Activated T-helper 1 cell treated with anti-CD3 and anti-CD28 coated beads, Interleukin-12 subunit alpha, Interleukin-12 subunit beta, Interleukin-2, Interleukin-4 antibody, amounts not matched to agents 30 ng/mL and 10 ng/mL and 1 ng/mL, durations not matched to agents 14 hours and 24 hours and 36 hours (primary cell): ENCODE data around the gene SLC19A3. TPM values are rescaled to one million over a fixed set of nuclear protein-coding genes. Genes with fewer than 3 reads are reported as not detected.
"Not testable (repeated sequence)": the region's sequence is repeated elsewhere in the genome, so short reads cannot be mapped to it uniquely, and the experiment has no call there.

ENCODE experiments used
- DNase-seq: peaks from one replicate; pipeline ENCODE4 v3.0.0; 2021; ENCODE audit warnings: low spot score
- H3K27ac Mint-ChIP-seq: one replicate; pipeline ENCODE4 v1.8.0; 2021; ENCODE audit warnings: mild to moderate bottlenecking, mixed read lengths
- H3K27me3 Mint-ChIP-seq: one replicate; pipeline ENCODE4 v1.8.0; 2022; ENCODE audit warnings: mild to moderate bottlenecking, moderate library complexity, mixed read lengths; ENCODE audit not compliant: insufficient read depth
- H3K36me3 Mint-ChIP-seq: one replicate; pipeline ENCODE4 v1.8.0; 2021; ENCODE audit warnings: low read depth, mixed read lengths
- H3K4me1 Mint-ChIP-seq: one replicate; pipeline ENCODE4 v1.8.0; 2021; ENCODE audit warnings: low read depth, mixed read lengths
- H3K4me3 Mint-ChIP-seq: one replicate; pipeline ENCODE4 v1.8.0; 2021; ENCODE audit warnings: mild to moderate bottlenecking, moderate library complexity, mixed read lengths
- H3K9me3 Mint-ChIP-seq: one replicate; pipeline ENCODE4 v1.8.0; 2021; ENCODE audit warnings: mixed read lengths
- intact Hi-C: fragments of 100-400 bp; cut with micrococcal nuclease; formaldehyde crosslinking; loops from one replicate; pipeline ENCODE4 v1.15.1; 2024
- total RNA-seq: library from RNA; stranded (reverse); gene quantifications from 2 replicates; pipeline ENCODE4 v1.2.3, GENCODE V29; 2022

SLC19A3 gene
- total RNA-seq, 1 donor from 2014 or later, result not detected

DNA sequence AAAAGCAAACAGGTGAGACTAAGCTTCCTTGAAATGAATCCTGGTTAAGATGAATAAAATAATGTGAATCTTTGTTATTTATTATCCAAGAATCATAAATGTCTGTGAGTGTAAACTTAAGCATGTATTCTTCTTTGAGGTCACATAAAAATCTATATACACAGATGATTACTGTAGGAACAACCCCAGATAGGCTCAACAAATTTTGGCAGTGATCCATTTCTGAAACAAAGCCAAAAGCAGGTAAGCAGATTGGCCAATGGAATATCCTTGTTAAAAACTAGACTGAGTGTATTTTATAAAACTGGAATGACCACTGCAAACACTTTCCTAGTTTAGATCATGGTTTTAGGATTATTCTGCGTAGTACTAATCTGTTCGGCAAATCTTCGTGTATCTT lies 39.9 kb downstream of the SLC19A3 start:
- Mint-ChIP-seq H3K27me3 (peaks cover 6% of the 10 kb centered on the region), H3K4me1 (no peaks in the 10 kb centered on the region), H3K9me3 (no peaks in the 10 kb centered on the region), H3K4me3 (no peak overlapping the region), H3K27ac (no peak overlapping the region), H3K36me3 (no peaks in the 10 kb centered on the region)
- intact Hi-C loops, result no loop called here
- no peak for DNase-seq

DNA sequence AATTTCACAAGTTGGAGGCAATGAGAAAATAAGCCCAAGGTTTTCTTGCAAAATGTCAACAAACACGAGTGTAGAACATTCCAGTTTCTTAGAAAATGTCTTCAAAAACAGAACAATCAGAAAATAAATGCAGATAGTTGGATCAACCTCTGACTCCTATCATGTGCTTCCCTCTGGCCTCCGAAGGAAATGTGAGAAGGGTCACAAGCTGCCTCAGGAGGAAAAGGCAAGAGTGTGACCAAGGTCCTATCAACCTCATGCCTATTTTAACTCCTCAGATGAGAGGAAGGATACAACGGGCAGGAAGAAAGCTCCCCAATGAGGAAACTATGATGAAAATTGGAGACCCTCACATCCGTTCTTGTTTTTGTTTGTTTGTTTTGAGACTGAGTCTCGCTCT lies 43.3 kb downstream of the SLC19A3 start:
- intact Hi-C loops, result no loop called here
- DNase-seq, result no peak
- H3K4me3 Mint-ChIP-seq, result no peak overlapping the region
- H3K9me3 Mint-ChIP-seq, result no peaks in the 10 kb centered on the region
- H3K27me3 Mint-ChIP-seq, result peaks cover 6% of the 10 kb centered on the region
- no peaks in the 10 kb centered on the region for H3K36me3 Mint-ChIP-seq
- H3K4me1 Mint-ChIP-seq, result no peaks in the 10 kb centered on the region
- H3K27ac Mint-ChIP-seq, result no peak overlapping the region

- H3K27ac Mint-ChIP-seq, H3K27me3 Mint-ChIP-seq, H3K36me3 Mint-ChIP-seq, H3K4me1 Mint-ChIP-seq, H3K4me3 Mint-ChIP-seq, H3K9me3 Mint-ChIP-seq, intact Hi-C loops, DNase-seq: not testable (repeated sequence)
Measured at GRCh38 chr2:227673620-227674019, 44.2 kb downstream of the SLC19A3 start.

DNA sequence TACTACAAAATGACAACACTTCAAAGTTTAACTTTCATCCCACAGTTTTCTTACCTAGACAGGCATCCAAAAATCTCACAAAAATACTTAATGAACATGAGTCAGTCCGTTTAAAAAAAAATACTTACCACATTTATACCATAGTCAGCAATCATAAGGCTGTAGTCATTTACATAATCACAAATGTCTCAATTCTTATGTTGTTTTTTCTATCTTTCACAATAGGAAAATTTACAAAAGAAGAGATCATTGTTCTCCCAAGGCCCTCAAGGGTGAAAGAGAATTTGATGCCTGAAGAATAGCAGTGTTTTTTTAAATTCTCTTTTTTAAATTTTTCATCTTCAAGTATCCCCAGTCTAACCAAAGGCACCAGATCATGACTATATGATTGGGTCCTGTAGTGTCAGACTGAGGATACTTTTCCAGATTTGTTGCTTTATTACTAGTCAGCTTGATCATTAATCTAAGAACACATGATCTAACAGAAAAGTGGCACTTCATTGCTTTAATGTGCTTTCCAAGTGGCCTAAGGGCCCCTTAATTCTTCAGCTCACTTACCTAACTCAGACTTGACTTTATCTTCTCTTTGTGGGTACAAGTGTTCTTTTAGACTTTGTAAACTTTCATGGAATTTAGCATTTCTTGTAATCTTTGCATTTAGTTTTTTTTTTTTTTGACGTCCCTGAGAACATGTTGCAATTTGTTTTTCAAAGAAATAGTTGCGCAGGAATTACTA lies 46.5 kb downstream of the SLC19A3 start:
- Mint-ChIP-seq H3K4me1 (no peaks in the 10 kb centered on the region), H3K9me3 (no peaks in the 10 kb centered on the region), H3K4me3 (no peak overlapping the region), H3K27ac (no peak overlapping the region), H3K27me3 (peaks cover 4% of the 10 kb centered on the region), H3K36me3 (no peaks in the 10 kb centered on the region)
- DNase-seq, result no peak
- intact Hi-C loops, result no loop called here

- H3K36me3 Mint-ChIP-seq, H3K4me1 Mint-ChIP-seq, DNase-seq, H3K4me3 Mint-ChIP-seq, H3K27me3 Mint-ChIP-seq, H3K27ac Mint-ChIP-seq, intact Hi-C loops, H3K9me3 Mint-ChIP-seq: not testable (repeated sequence)
Measured at GRCh38 chr2:227666631-227667170, 51.1 kb downstream of the SLC19A3 start, which contains the start of gene SCYGR5. TSS of gene SCYGR5 (plus strand) at chr2:227666804. CDS start at chr2:227666804, 0 bp downstream.

DNA sequence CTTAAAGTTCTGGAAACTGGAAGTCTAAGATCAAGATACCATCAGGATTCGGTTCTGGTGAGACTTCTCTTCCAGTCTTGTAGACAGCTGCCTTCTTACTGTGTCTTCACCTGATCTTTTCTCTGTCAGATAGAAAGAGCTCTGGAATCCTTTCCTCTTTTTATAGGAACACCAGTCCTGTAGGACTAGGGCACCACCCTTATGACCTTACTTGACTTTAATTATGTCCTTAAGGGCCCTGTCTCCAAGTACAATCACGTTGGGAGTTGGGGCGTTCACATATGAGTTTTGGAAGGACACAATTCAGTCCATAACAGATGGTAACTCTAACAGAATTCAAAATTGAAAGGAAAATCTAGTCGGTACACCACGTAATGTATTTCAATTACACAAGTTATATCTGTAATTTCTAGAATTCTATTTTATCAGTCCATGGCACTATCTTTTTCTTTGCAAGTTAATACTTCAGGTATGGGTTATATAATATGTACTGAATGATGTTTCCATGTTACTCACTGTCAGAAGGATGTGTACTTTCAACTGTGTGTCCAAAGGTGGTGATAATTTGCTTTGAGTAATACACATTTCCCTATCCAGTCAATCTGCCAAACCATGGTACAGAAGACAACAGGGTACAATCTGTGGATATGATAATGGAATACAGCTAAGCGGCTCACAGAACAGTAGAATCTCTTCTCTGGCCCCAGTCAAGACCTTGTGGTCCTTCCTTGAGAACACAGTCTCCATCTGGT lies 52.5 kb downstream of the SLC19A3 start:
- H3K4me1 Mint-ChIP-seq, result no peaks in the 10 kb centered on the region
- H3K4me3 Mint-ChIP-seq, result no peak overlapping the region
- no peak overlapping the region for H3K27ac Mint-ChIP-seq
- H3K9me3 Mint-ChIP-seq, result no peaks in the 10 kb centered on the region
- intact Hi-C loops, result no loop called here
- DNase-seq, result no peak
- H3K27me3 Mint-ChIP-seq, result no peaks in the 10 kb centered on the region
- no peaks in the 10 kb centered on the region for H3K36me3 Mint-ChIP-seq

DNA sequence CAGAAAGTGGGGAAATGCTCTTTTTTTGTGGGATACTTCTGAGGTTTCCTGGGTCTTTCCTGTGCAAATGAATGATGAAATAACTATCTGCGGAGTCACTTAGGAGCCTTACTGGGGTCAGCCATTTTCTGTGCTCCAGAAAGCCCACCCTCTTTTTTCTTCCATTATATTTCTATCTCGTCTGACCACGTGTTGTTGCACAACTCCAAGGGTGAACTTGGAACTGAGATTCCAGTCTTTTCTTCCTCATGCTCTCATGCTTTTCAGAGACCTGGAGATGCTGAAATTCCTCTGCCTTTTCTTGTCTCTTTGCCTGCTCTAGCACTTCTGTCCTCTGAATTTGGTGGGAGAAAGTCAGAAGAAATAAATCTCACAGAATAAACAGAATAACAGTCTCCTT lies 56.0 kb downstream of the SLC19A3 start:
- H3K4me1 Mint-ChIP-seq, result no peaks in the 10 kb centered on the region

DNA sequence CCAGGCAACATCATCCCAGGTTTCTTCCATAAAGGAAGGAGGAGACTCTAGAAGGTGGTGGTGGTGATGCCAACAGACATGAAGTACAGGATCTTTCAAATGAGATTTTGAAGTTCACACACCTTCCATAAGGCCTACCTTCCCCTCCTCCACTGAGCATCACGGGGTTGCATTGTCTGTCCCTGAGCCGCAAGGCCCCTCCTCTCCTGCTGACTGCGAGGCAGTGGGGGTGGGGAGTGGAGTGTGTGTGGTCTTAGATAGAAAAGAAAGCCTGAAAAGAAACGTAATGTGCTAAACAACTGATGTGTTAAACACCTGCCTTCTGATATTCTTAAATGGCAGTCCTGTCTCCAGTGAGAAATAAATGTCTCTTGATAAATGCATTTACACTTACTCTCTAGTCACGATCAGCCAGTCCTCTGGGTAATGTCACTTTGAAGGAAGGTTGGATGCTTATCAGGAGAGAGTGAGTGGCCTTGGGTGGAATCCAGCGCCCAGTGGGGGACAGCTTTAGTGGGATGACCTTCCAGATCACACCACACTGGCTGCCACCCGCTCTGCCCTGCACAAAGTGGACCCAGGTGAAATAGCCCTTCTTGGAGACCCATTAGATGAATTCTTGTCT lies 56.7 kb downstream of the SLC19A3 start:
- Mint-ChIP-seq H3K27ac (no peak overlapping the region), H3K9me3 (no peaks in the 10 kb centered on the region), H3K36me3 (no peaks in the 10 kb centered on the region), H3K27me3 (no peaks in the 10 kb centered on the region), H3K4me1 (no peaks in the 10 kb centered on the region), H3K4me3 (no peak overlapping the region)
- intact Hi-C loops, result no loop called here
- no peak for DNase-seq

More for the DNA sequence above, 56.0 kb downstream of the SLC19A3 start:
- Mint-ChIP-seq H3K4me3 (no peak overlapping the region), H3K9me3 (no peaks in the 10 kb centered on the region), H3K27ac (no peak overlapping the region), H3K36me3 (no peaks in the 10 kb centered on the region), H3K27me3 (no peaks in the 10 kb centered on the region)
- DNase-seq, result no peak
- intact Hi-C loops, result no loop called here

DNA sequence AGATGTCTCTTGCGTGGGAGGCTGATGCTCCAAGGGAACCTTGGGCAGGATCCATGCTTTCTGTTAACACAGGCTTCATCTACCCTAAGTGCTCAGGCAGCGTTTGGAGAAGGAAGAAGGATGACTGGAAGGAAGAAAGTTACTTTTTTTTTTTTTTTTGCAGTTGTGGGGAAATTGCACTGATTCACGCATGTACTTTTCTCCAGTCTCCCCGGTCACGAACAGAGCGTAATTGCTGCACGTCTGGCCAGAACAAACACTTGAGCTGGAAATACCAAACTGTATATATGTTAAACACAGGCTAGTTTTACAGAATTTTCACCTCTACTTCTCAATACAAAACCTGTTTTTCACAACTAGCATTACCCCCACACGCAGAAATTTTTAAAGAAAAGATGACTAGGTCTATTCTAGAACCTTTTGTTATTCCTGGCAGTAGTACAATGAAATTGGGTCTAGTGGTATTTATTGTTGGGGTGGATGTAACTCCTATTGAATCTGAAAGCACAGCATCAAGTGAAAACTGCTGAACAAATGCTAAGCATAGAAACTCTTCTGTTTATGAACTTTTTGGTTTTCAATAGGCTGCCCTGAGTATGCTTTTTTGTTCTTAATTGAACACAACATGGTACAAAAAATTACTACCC lies 60.5 kb downstream of the SLC19A3 start:
- no peak overlapping the region for H3K27ac Mint-ChIP-seq
- intact Hi-C loops, result loop anchor here (5.0 to 10.0 kb wide), 2 partner anchors 185 to 243 kb away; partner anchors contain the start of gene AGFG1
- no peak overlapping the region for H3K4me3 Mint-ChIP-seq
- no peaks in the 10 kb centered on the region for H3K4me1 Mint-ChIP-seq
- no peaks in the 10 kb centered on the region for H3K36me3 Mint-ChIP-seq
- no peak for DNase-seq
- H3K9me3 Mint-ChIP-seq, result no peaks in the 10 kb centered on the region
- H3K27me3 Mint-ChIP-seq, result no peaks in the 10 kb centered on the region

DNA sequence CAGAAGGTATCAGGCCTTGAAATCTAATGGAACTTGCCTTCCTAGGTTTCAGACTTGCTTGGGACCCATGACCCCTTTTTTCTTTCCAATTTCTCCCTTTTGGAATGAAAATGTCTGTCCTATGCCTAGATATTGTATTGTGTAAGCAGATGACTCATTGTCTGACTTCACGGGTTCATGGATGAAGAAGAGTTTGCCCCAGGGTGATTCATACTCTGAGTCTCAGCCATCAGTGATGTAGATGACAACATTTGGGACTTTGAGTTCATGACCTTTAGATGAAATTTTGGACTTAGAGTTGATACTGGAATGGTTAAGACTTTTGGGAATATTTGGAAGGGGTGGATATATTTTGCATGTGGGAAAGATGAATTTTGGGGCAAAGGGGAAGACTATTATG lies 62.4 kb downstream of the SLC19A3 start:
- intact Hi-C loops, result loop anchor here (5.0 to 10.0 kb wide), 2 partner anchors 183 to 241 kb away; partner anchors contain the start of gene AGFG1
- Mint-ChIP-seq H3K4me1 (no peaks in the 10 kb centered on the region), H3K9me3 (no peaks in the 10 kb centered on the region), H3K27ac (no peak overlapping the region), H3K36me3 (no peaks in the 10 kb centered on the region), H3K27me3 (peaks cover 3% of the 10 kb centered on the region), H3K4me3 (no peak overlapping the region)
- no peak for DNase-seq

- Mint-ChIP-seq H3K36me3 (no peaks in the 10 kb centered on the region), H3K9me3 (no peaks in the 10 kb centered on the region), H3K4me3 (no peak overlapping the region), H3K4me1 (no peaks in the 10 kb centered on the region), H3K27ac (no peak overlapping the region), H3K27me3 (peaks cover 3% of the 10 kb centered on the region)
- DNase-seq, result no peak
- intact Hi-C loops, result loop anchor here (10.0 kb wide), 1 partner anchor 240 kb away; no protein-coding TSS in a partner anchor
Measured at GRCh38 chr2:227654426-227654825, 63.4 kb downstream of the SLC19A3 start.

DNA sequence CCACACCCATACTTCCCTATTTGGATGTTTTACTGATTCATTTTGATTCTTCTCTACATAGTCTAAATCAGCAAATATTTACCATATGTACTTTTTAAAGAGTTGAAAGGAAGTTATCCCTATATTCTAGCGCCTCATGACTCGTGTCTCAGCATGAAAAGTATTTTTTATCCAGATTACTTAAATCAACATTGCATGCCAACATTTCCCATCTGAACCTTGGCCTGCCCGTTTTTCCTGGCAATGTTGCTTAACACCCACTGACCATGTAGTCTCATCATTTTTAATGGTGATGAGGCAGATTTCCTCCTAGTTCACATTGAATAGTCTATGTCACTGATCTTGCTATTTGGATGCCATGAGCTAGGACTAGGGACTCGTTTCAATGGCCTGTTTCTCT lies 64.4 kb downstream of the SLC19A3 start:
- Mint-ChIP-seq H3K27ac (no peak overlapping the region), H3K27me3 (peaks cover 3% of the 10 kb centered on the region), H3K36me3 (no peaks in the 10 kb centered on the region), H3K4me3 (no peak overlapping the region), H3K9me3 (no peaks in the 10 kb centered on the region), H3K4me1 (no peaks in the 10 kb centered on the region)
- DNase-seq, result no peak
- intact Hi-C loops, result loop anchor here (10.0 kb wide), 1 partner anchor 239 kb away; no protein-coding TSS in a partner anchor
